Endothelial cell of umbilical vein (primary cell): ENCODE results near the gene TTN. TPM values are rescaled to one million over a fixed set of nuclear protein-coding genes. Genes with fewer than 3 reads are reported as not detected.
"Not testable (repeated sequence)": the region's sequence is repeated elsewhere in the genome, so short reads cannot be mapped to it uniquely, and the experiment has no call there.

Experiments used
- BruUV-seq: library from RNA; stranded (reverse); fragments of 400-500 nt; replicated peaks from 2 replicates; lab custom pipeline; 2021; lab: Mats Ljungman, UMichigan
- CTCF ChIA-PET: fragments of 300-600, 350-600 bp; sonication (Branson Sonifier 250); formaldehyde crosslinking; loops from one replicate; lab custom pipeline; 2021; ENCODE audit warnings: antibody characterized with exemption, inconsistent platforms; lab: Charles Lee
- POLR2A ChIA-PET: fragments of 300-600, 350-600 bp; sonication (Branson Sonifier 250); formaldehyde crosslinking; loops from one replicate; lab custom pipeline; 2021; ENCODE audit warnings: antibody characterized with exemption, inconsistent platforms; lab: Charles Lee
- DNase-seq: peaks from one replicate; pipeline ENCODE4 v3.0.0-alpha.2; 2011; ENCODE audit warnings: low read depth, low spot score
- FAIRE-seq: peaks from 2 replicates; lab custom pipeline; 2011; peaks lifted over from hg19 to GRCh38; lab: Jason Lieb, UNC
- H2AFZ ChIP-seq: 2 replicates; pipeline ENCODE4 v1.6.0; 2012; ENCODE audit warnings: low read depth, low read length, control low read depth, inconsistent platforms
- H3K27ac ChIP-seq: 2 replicates; pipeline ENCODE4 v1.5.1; 2011; ENCODE audit warnings: low read depth, mild to moderate bottlenecking, control low read depth, low read length, moderate library complexity; ENCODE audit not compliant: insufficient read depth
- H3K27me3 ChIP-seq, 2 experiments: 2 replicates each; pipeline versions ENCODE4 v1.6.0 to v1.6.1; 2011; ENCODE audit warnings: low read length in 2 of 2, mixed read lengths in 1 of 2; ENCODE audit not compliant: control insufficient read depth in 2 of 2, insufficient read depth in 2 of 2
- H3K36me3 ChIP-seq, 2 experiments: 2 replicates in 1 of 2; 3 replicates in 1 of 2; pipeline ENCODE4 v1.5.1; 2011; ENCODE audit warnings: low read length in 2 of 2, mild to moderate bottlenecking in 1 of 2, moderate library complexity in 1 of 2; ENCODE audit not compliant: control insufficient read depth in 2 of 2, insufficient read depth in 2 of 2; ENCODE audit errors: extremely low read depth in 1 of 2
- H3K4me1 ChIP-seq: 3 replicates; pipeline ENCODE4 v1.5.1; 2011; ENCODE audit warnings: mild to moderate bottlenecking, low read length; ENCODE audit not compliant: control insufficient read depth, insufficient read depth; ENCODE audit errors: extremely low read depth
- H3K4me2 ChIP-seq: 2 replicates; pipeline ENCODE4 v1.6.1; 2011; ENCODE audit warnings: low read length, control low read depth, mixed read lengths; ENCODE audit not compliant: insufficient read depth
- H3K4me3 ChIP-seq, 3 experiments: fragments of 200-600 bp in 1 of 3; sonication (generic), shearing (Covaris generic) in 1 of 3; replicated peaks in 1 of 3; 2 replicates each; pipeline ENCODE4 v1.5.1; 2011 to 2016; ENCODE audit warnings: control low read depth in 3 of 3, low read length in 3 of 3, mild to moderate bottlenecking in 2 of 3, inconsistent platforms in 1 of 3, low read depth in 1 of 3, moderate library complexity in 1 of 3; ENCODE audit not compliant: insufficient read depth in 1 of 3
- H3K79me2 ChIP-seq: 2 replicates; pipeline ENCODE4 v1.6.0; 2012; ENCODE audit warnings: low read length, inconsistent platforms; ENCODE audit not compliant: control insufficient read depth, insufficient read depth
- H3K9ac ChIP-seq: replicated peaks from 2 replicates; pipeline ENCODE3; 2011; ENCODE audit warnings: low read length, control low read depth; ENCODE audit not compliant: insufficient read depth; ENCODE audit errors: extremely low read depth
- H3K9me1 ChIP-seq: replicated peaks from 3 replicates; pipeline ENCODE4 v1.6.0; 2011; ENCODE audit warnings: mild to moderate bottlenecking, low read length; ENCODE audit not compliant: control insufficient read depth, insufficient read depth; ENCODE audit errors: extremely low read depth
- H3K9me3 ChIP-seq: replicated peaks from 2 replicates; pipeline ENCODE4 v1.5.1; 2012; ENCODE audit warnings: low read length, inconsistent platforms; ENCODE audit not compliant: control insufficient read depth, insufficient read depth
- H4K20me1 ChIP-seq: replicated peaks from 2 replicates; pipeline ENCODE3; 2011; ENCODE audit warnings: mild to moderate bottlenecking, low read length; ENCODE audit not compliant: control insufficient read depth, insufficient read depth; ENCODE audit errors: extremely low read depth
- CTCF ChIP-seq, 2 donors: IDR thresholded peaks; 1 replicate in 1 of 2; 2 replicates in 1 of 2; pipeline ENCODE4 v1.5.1; 2011; ENCODE audit warnings: low read length in 2 of 2, mild to moderate bottlenecking in 2 of 2, moderate library complexity in 2 of 2, control low read depth in 1 of 2, inconsistent platforms in 1 of 2, low read depth in 1 of 2; ENCODE audit not compliant: insufficient read depth in 1 of 2; ENCODE audit errors: extremely low read depth in 1 of 2
- EZH2 ChIP-seq: IDR thresholded peaks from 2 replicates; pipeline ENCODE4 v1.6.1; 2012; ENCODE audit warnings: borderline replicate concordance, low read depth, mild to moderate bottlenecking, moderate library complexity, low read length, inconsistent platforms; ENCODE audit not compliant: severe bottlenecking
- FOS ChIP-seq: IDR thresholded peaks from 2 replicates; pipeline ENCODE4 v1.6.1; 2011; ENCODE audit warnings: mild to moderate bottlenecking, low read length, moderate library complexity, borderline replicate concordance; ENCODE audit not compliant: insufficient read depth
- GATA2 ChIP-seq: IDR thresholded peaks from 2 replicates; pipeline ENCODE4 v1.7.0; 2011; ENCODE audit warnings: low read depth, mild to moderate bottlenecking, moderate library complexity, mixed read lengths, low read length; ENCODE audit not compliant: insufficient read length, insufficient read depth
- JUN ChIP-seq: IDR thresholded peaks from 2 replicates; pipeline ENCODE4 v1.6.1; 2011; ENCODE audit warnings: borderline replicate concordance, low read depth; ENCODE audit not compliant: insufficient read length, insufficient read depth
- MAX ChIP-seq: IDR thresholded peaks from 2 replicates; pipeline ENCODE4 v1.6.1; 2011; ENCODE audit not compliant: insufficient read depth, insufficient read length
- MYC ChIP-seq: IDR thresholded peaks from one replicate; pipeline ENCODE4 v1.6.1; 2011; ENCODE audit warnings: mild to moderate bottlenecking, low read depth, low read length
- POLR2A ChIP-seq: IDR thresholded peaks from 2 replicates; pipeline ENCODE4 v1.6.1; 2012; ENCODE audit warnings: low read depth, mild to moderate bottlenecking, control low read depth, low read length
- POLR2AphosphoS5 ChIP-seq: IDR thresholded peaks from 2 replicates; pipeline ENCODE4 v1.6.1; 2012; ENCODE audit warnings: low read depth, mild to moderate bottlenecking, control low read depth, low read length, moderate library complexity; ENCODE audit not compliant: insufficient read depth
- dilution Hi-C: fragments of 300-500 bp; cut with MboI; formaldehyde crosslinking; loops from one replicate; pipeline ENCODE4 v1.15.0; 2019; ENCODE audit warnings: low sequenced_read_pairs; ENCODE audit not compliant: extremely low pct_ligation_motif_present
- intact Hi-C: fragments of 100-400 bp; cut with micrococcal nuclease; formaldehyde crosslinking; loops from one replicate; pipeline ENCODE4 v1.10.0; 2022
- polyA plus RNA-seq, 4 experiments: library from polyadenylated mRNA; depleted of rRNA in 3 of 4; stranded (reverse) in 3 of 4; unstranded in 1 of 4; fragments of >200 nt; gene quantifications; 2 replicates each; pipeline versions ENCODE4 v1.2.1 to v1.2.3, GENCODE V29; 2011 to 2012; ENCODE audit warnings: missing spikeins in 1 of 4
- total RNA-seq: library from RNA; stranded (reverse); gene quantifications from 2 replicates; pipeline ENCODE4 v1.2.3, GENCODE V29; 2021

Gene TTN
- total and polyA plus RNA-seq, 2 donors (not counting 3 experiments of a cell fraction or from before 2014, with no cell fraction given): 0.11 to 0.49 TPM

- TF ChIP-seq JUN (no peak), POLR2AphosphoS5 (no peak), POLR2A (no peak), CTCF (IDR thresholded peaks at IDR 0.05; ENCODE audit: extremely low read depth in 1 of 2, insufficient read depth in 1 of 2, low read depth in 1 of 2, low read length in 2 of 2) (no peak), MYC (no peak), EZH2 (no peak), GATA2 (no peak), FOS (no peak), MAX (no peak)
- DNase-seq: no peak
Measured at GRCh38 chr2:178666458-178666857, 140.8 kb downstream of the TTN start.

GRCh38 chr2:178658480-178658879 is 148.7 kb downstream of the TTN start:
- dilution Hi-C loops, H3K27me3 ChIP-seq, H2AFZ ChIP-seq, H3K27ac ChIP-seq, intact Hi-C loops, H3K9me3 ChIP-seq, H3K9me1 ChIP-seq, H3K4me1 ChIP-seq, BruUV-seq, H3K4me2 ChIP-seq, FAIRE-seq, H3K9ac ChIP-seq, DNase-seq, H3K4me3 ChIP-seq, H3K36me3 ChIP-seq, POLR2A ChIA-PET, CTCF ChIA-PET, H4K20me1 ChIP-seq, H3K79me2 ChIP-seq: not testable (repeated sequence)

More at GRCh38 chr2:178666458-178666857, 140.8 kb downstream of the TTN start:
- no peaks in the 10 kb centered on the region for H3K9me3 ChIP-seq
- H4K20me1 ChIP-seq: no peaks in the 10 kb centered on the region
- peaks cover 3% of the 10 kb centered on the region for H3K9me1 ChIP-seq
- no peaks in the 10 kb centered on the region for H3K36me3 ChIP-seq
- no TSS peak for BruUV-seq
- no peak overlapping the region for H3K9ac ChIP-seq
- H3K4me3 ChIP-seq: no peak overlapping the region
- dilution Hi-C loops: no loop called here
- POLR2A ChIA-PET: no interaction called here
- no peaks in the 10 kb centered on the region for H3K79me2 ChIP-seq
- H3K4me2 ChIP-seq: no peak overlapping the region
- H3K4me1 ChIP-seq: no peaks in the 10 kb centered on the region
- CTCF ChIA-PET: interaction anchor here (1.5 to 2.4 kb wide), 2 partner anchors 21 to 34 kb away, joined by 3 to 7 read pairs; no protein-coding TSS in a partner anchor
- intact Hi-C loops: no loop called here
- no peak for FAIRE-seq
- no peak overlapping the region for H3K27ac ChIP-seq
- no peak overlapping the region for H2AFZ ChIP-seq
- no peaks in the 10 kb centered on the region for H3K27me3 ChIP-seq
